Measurements from ENCODE around the gene MAPK8IP3. TPM values are rescaled to one million over a fixed set of nuclear protein-coding genes. Genes with fewer than 3 reads are reported as not detected.

The MAPK8IP3 gene
- total RNA-seq, 2 experiments from 2014 or later = 290 to 297 TPM

DNA sequence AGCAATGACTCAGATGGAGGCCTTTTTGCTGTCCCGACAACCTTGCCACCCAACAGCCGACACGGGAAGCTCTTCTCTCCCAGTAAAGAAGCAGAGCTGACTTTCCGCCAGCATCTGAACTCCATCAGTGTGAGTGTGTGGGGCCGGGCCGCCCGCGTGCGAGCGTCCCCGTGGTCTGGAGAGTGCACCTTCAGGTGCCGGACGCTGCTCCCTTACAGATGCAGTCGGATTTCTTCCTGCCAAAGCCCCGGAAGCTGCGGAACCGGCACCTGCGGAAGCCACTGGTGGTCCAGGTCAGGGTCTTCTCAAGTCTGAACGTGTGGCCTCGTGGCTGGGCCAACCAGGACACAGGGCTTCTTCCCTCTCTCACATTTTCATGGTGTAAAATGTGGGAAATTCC lies 43.5 kb upstream of the MAPK8IP3 start:
- Mint-ChIP-seq H3K4me1 (ENCODE audit: low read depth) (no peaks in the 10 kb centered on the region), H3K27ac (no peak overlapping the region), H3K4me3 (no peak overlapping the region), H3K27me3 (no peaks in the 10 kb centered on the region), H3K36me3 (ENCODE audit: low read depth) (peaks cover 69% of the 10 kb centered on the region), H3K9me3 (no peaks in the 10 kb centered on the region)
- CTCF ChIA-PET = no interaction called here
- POLR2A ChIA-PET = no interaction called here
- Histone ChIP-seq H3K36me3 (ENCODE audit: insufficient read depth, low read length) (peaks cover 62% of the 10 kb centered on the region), H3K27ac (ENCODE audit: low read depth in 1 of 2, low read length in 2 of 2) (no peak overlapping the region), H3K9me3 (ENCODE audit: control insufficient read depth in 1 of 2, insufficient read depth in 1 of 2, low read length in 2 of 2) (no peaks in the 10 kb centered on the region), H3K27me3 (ENCODE audit: control insufficient read depth in 1 of 2, insufficient read depth in 2 of 2, low read length in 2 of 2) (no peaks in the 10 kb centered on the region), H3K4me1 (ENCODE audit: insufficient read depth, low read length) (no peaks in the 10 kb centered on the region), H3K4me3 (ENCODE audit: low read length) (no peak overlapping the region)
- DNase-seq (no peak), ATAC-seq (ENCODE audit: poor library complexity) (no peak)
- TF ChIP-seq, protein P1, sequence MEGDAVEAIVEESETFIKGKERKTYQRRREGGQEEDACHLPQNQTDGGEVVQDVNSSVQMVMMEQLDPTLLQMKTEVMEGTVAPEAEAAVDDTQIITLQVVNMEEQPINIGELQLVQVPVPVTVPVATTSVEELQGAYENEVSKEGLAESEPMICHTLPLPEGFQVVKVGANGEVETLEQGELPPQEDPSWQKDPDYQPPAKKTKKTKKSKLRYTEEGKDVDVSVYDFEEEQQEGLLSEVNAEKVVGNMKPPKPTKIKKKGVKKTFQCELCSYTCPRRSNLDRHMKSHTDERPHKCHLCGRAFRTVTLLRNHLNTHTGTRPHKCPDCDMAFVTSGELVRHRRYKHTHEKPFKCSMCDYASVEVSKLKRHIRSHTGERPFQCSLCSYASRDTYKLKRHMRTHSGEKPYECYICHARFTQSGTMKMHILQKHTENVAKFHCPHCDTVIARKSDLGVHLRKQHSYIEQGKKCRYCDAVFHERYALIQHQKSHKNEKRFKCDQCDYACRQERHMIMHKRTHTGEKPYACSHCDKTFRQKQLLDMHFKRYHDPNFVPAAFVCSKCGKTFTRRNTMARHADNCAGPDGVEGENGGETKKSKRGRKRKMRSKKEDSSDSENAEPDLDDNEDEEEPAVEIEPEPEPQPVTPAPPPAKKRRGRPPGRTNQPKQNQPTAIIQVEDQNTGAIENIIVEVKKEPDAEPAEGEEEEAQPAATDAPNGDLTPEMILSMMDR (IDR thresholded peaks at IDR 0.05) = no peak
- intact Hi-C loops (cut with DNase I, micrococcal nuclease) = no loop called here

DNA sequence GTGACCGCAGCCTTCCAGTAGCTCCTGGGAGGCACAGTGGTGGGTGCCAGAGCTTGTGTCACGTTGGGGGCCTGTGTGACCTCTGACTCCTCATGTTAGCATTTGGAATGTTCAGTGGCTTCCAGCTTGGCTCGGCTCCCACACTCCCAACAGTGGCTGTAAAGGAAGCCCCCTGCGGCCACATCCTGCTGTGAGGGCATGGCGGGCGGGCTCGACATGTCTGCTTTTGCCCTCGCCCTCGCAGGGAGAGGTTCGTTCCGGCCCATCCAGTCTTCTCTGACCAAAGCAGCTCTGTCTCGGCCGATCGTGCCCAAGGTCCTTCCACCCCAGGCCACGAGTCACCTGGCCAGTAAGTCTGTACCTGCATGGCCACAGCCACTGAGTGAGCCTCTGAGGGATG lies 40.2 kb upstream of the MAPK8IP3 start:
- Mint-ChIP-seq H3K27me3 (no peaks in the 10 kb centered on the region), H3K4me3 (no peak overlapping the region), H3K9me3 (no peaks in the 10 kb centered on the region), H3K27ac (no peak overlapping the region), H3K36me3 (ENCODE audit: low read depth) (peaks cover 71% of the 10 kb centered on the region), H3K4me1 (ENCODE audit: low read depth) (no peaks in the 10 kb centered on the region)
- Histone ChIP-seq H3K4me1 (ENCODE audit: insufficient read depth, low read length) (no peaks in the 10 kb centered on the region), H3K27me3 (ENCODE audit: control insufficient read depth in 1 of 2, insufficient read depth in 2 of 2, low read length in 2 of 2) (no peaks in the 10 kb centered on the region), H3K4me3 (ENCODE audit: low read length) (no peak overlapping the region), H3K36me3 (ENCODE audit: insufficient read depth, low read length) (peaks cover 83% of the 10 kb centered on the region), H3K9me3 (ENCODE audit: control insufficient read depth in 1 of 2, insufficient read depth in 1 of 2, low read length in 2 of 2) (no peaks in the 10 kb centered on the region), H3K27ac (ENCODE audit: low read depth in 1 of 2, low read length in 2 of 2) (no peak overlapping the region)
- ChIA-PET CTCF (no interaction called here), POLR2A (interaction anchor here (0.9 kb wide), 1 partner anchor 12 kb away, joined by 3 read pairs; the partner anchor contains the start of gene JPT2)
- TF ChIP-seq, protein P1 (IDR thresholded peaks at IDR 0.05) = no peak
- no peak for ATAC-seq (ENCODE audit: poor library complexity)
- no peak for DNase-seq
- intact Hi-C loops (cut with DNase I, micrococcal nuclease) = no loop called here

DNA sequence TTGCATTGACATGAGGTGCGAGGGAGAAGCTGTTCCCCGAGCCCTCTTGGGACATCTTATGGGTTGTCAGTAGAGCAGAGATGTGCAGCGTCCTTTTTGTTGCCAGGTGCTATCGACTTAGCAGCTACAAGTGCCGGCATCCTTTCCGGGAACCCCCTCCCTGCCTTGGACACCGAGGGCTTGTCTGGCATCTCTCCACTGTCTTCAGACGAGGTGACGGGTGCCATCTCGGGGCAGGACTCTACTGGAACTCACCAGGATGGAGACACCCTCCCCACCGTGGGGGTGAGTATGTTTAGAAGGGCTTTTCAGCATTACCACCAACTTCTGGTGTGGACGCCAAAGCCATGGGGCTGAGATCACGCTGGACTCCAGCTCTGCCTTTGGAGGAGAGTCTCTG lies 39.7 kb upstream of the MAPK8IP3 start:
- TF ChIP-seq, protein P1 (IDR thresholded peaks at IDR 0.05) = no peak
- no peak overlapping the region for H3K4me3 Mint-ChIP-seq
- H3K27ac Mint-ChIP-seq = no peak overlapping the region
- peaks cover 76% of the 10 kb centered on the region for H3K36me3 Mint-ChIP-seq (ENCODE audit: low read depth)
- no peak for DNase-seq
- no peak overlapping the region for H3K27ac ChIP-seq (ENCODE audit: low read depth in 1 of 2, low read length in 2 of 2)
- no peaks in the 10 kb centered on the region for H3K27me3 ChIP-seq (ENCODE audit: control insufficient read depth in 1 of 2, insufficient read depth in 2 of 2, low read length in 2 of 2)
- H3K4me1 Mint-ChIP-seq (ENCODE audit: low read depth) = no peaks in the 10 kb centered on the region
- no peak overlapping the region for H3K4me3 ChIP-seq (ENCODE audit: low read length)
- ATAC-seq (ENCODE audit: poor library complexity) = no peak
- H3K9me3 ChIP-seq (ENCODE audit: control insufficient read depth in 1 of 2, insufficient read depth in 1 of 2, low read length in 2 of 2) = no peaks in the 10 kb centered on the region
- no peaks in the 10 kb centered on the region for H3K9me3 Mint-ChIP-seq
- intact Hi-C loops (cut with DNase I, micrococcal nuclease) = no loop called here
- ChIA-PET CTCF (no interaction called here), POLR2A (interaction anchor here (0.9 kb wide), 1 partner anchor 12 kb away, joined by 3 read pairs; the partner anchor contains the start of gene JPT2)
- no peaks in the 10 kb centered on the region for H3K27me3 Mint-ChIP-seq
- H3K4me1 ChIP-seq (ENCODE audit: insufficient read depth, low read length) = no peaks in the 10 kb centered on the region
- H3K36me3 ChIP-seq (ENCODE audit: insufficient read depth, low read length) = peaks cover 88% of the 10 kb centered on the region
